Esophagus muscularis mucosa (tissue), 4 donors: ENCODE results near the gene DHX58. TPM values are rescaled to one million over a fixed set of nuclear protein-coding genes. Genes with fewer than 3 reads are reported as not detected.

ENCODE experiments used
- DNase-seq: peaks from one replicate; pipeline ENCODE4 v3.0.0-alpha.2; 2017; ENCODE audit errors: extremely low spot score
- H3K27ac ChIP-seq, 4 donors: fragments of 200-600 bp; sonication (generic); replicated peaks in 1 of 4; 1 replicate in 3 of 4; 2 replicates in 1 of 4; pipeline ENCODE4 v1.5.1; 2016 to 2019; ENCODE audit warnings: mild to moderate bottlenecking in 1 of 4
- H3K27me3 ChIP-seq, 4 donors: fragments of 200-600 bp; sonication (generic); one replicate each; pipeline versions ENCODE4 v1.5.1 to v1.6.0; 2016 to 2019
- H3K36me3 ChIP-seq, 4 donors: fragments of 200-600 bp; sonication (generic); one replicate each; pipeline ENCODE4 v1.5.1; 2016 to 2019
- H3K4me1 ChIP-seq, 4 donors: fragments of 200-600 bp; sonication (generic); one replicate each; pipeline ENCODE4 v1.5.1; 2016 to 2019
- H3K4me3 ChIP-seq, 4 donors: fragments of 200-600 bp; sonication (generic); 1 replicate in 2 of 4; 2 replicates in 2 of 4; pipeline ENCODE4 v1.5.1; 2016 to 2019; ENCODE audit warnings: mild to moderate bottlenecking in 4 of 4, moderate library complexity in 1 of 4
- H3K9me3 ChIP-seq, 4 donors: fragments of 200-600 bp; sonication (generic); 1 replicate in 3 of 4; 2 replicates in 1 of 4; pipeline ENCODE4 v1.5.1; 2016 to 2019
- CTCF ChIP-seq, 3 experiments: fragments of 200-600 bp in 2 of 3; fragments of 450-650 bp in 1 of 3; sonication (generic) in 2 of 3; IDR thresholded peaks; one replicate each; pipeline ENCODE4 v1.5.1; 2017 to 2019; ENCODE audit warnings: antibody characterized with exemption in 3 of 3, mild to moderate bottlenecking in 2 of 3, moderate library complexity in 1 of 3
- EP300 ChIP-seq: sonication (generic); formaldehyde crosslinking; IDR thresholded peaks from one replicate; pipeline ENCODE4 v1.6.1; 2017; ENCODE audit warnings: antibody characterized with exemption
- POLR2A ChIP-seq: fragments of 450-650 bp; IDR thresholded peaks from one replicate; pipeline ENCODE4 v1.6.1; 2017; ENCODE audit warnings: antibody characterized with exemption, moderate library complexity, mild to moderate bottlenecking, low read depth
- POLR2AphosphoS5 ChIP-seq, 2 donors: sonication (generic); formaldehyde crosslinking; IDR thresholded peaks; one replicate each; pipeline ENCODE4 v1.6.1; 2017; ENCODE audit warnings: antibody characterized with exemption in 2 of 2
- WGBS: methylation state at CpG from one replicate; pipeline ENCODE4 v1.1.5; 2018; 5-methylcytosine and 5-hydroxymethylcytosine counted together
- intact Hi-C: fragments of 100-400 bp; cut with DNase I; formaldehyde crosslinking; loops from one replicate; pipeline ENCODE4 v1.15.1; 2023
- total RNA-seq, 4 donors: library from RNA; depleted of rRNA; stranded (reverse); fragments of >200 nt; gene quantifications; one replicate each; pipeline versions ENCODE4 v1.1.0 to v1.2.1, GENCODE V29; 2016

DHX58 gene
- total RNA-seq, 4 donors from 2014 or later: 9.6 to 11.7 (median 11.3) TPM

DNA sequence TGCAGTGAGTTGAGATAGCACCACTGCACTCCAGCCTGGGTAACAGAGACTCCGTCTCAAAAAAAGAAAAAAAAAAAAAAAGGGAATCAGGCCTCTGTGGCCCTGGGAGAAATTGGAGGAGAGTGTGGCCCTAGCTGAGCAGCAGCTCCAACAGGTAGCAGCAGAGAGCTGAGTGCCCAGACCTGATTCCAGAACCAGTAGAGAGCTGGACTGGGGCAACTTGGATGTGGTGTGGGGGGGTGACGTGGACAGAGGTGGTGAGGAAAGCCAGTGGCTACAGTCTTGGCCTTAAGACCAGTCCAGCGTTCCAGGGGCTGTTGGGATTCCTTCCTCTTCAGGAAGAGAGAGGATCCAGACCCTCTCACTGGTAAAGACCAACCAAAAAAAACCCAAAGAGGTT is 11.7 kb upstream of the DHX58 start:
- TF ChIP-seq EP300 (no peak), POLR2AphosphoS5 (IDR thresholded peaks at IDR 0.05) (no peak), POLR2A (no peak), CTCF (IDR thresholded peaks at IDR 0.05) (no peak)
- H3K4me1 ChIP-seq: peaks cover 35 to 52% (median 41%) of the 10 kb centered on the region in 4 donors
- intact Hi-C loops: no loop called here
- 95% methylated on average over 3 of the region's 3 CpGs for WGBS
- no peaks in the 10 kb centered on the region for H3K9me3 ChIP-seq
- H3K4me3 ChIP-seq: no peak overlapping the region
- no peaks in the 10 kb centered on the region for H3K27me3 ChIP-seq
- no peak overlapping the region for H3K27ac ChIP-seq
- no peak for DNase-seq
- H3K36me3 ChIP-seq: peaks cover 44 to 50% (median 47%) of the 10 kb centered on the region in 4 donors

DNA sequence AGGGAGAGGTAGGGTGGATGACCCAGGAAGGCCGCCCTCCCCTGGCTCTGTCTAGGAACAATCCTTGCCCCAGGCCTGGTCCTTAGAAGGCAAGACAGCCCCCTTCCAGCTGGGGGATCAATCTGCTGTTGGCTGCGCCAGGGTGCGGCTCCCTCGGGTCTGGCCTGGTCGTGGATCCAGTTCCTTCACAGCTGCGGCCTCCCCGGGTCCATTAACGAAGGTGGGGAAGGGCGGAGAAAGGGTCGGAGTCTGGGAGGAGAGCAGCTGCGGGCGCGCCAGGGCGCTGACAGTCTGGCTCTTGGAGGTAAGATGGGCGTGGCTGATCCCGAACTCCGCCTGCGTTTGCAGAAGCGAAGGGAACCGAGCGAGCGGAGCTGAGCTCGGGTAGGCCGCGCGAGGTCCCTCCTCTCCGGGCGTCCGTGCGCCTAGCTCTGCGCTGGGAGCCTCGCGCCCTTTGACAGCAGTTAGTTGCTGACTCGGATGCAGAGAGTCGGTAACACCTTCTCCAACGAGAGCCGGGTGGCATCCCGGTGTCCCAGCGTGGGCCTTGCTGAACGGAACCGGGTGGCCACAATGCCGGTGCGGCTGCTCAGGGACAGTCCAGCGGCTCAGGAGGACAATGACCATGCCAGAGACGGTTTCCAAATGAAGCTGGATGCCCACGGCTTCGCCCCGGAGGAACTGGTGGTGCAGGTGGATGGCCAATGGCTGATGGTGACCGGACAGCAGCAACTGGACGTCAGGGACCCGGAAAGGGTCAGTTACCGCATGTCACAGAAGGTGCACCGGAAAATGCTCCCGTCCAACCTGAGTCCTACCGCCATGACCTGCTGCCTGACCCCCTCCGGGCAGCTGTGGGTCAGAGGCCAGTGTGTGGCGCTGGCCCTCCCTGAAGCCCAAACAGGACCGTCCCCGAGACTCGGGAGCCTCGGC is 10.1 kb upstream of the DHX58 start, which contains the start of gene HSPB9:
Gene HSPB9 (plus strand): TSS at position 434 of the 933 bp plus-strand sequence. CDS start 47 bp downstream, at position 481.
- H3K27me3 ChIP-seq: no peaks in the 10 kb centered on the region
- WGBS: 77% methylated on average over 24 of the region's 61 CpGs
- DNase-seq: no peak
- TF ChIP-seq POLR2AphosphoS5 (IDR thresholded peaks at IDR 0.05) (no peak), POLR2A (no peak), CTCF (IDR thresholded peaks at IDR 0.05) (no peak), EP300 (no peak)
- H3K36me3 ChIP-seq: peaks cover 28 to 50% (median 41%) of the 10 kb centered on the region in 4 donors
- H3K27ac ChIP-seq: peak within 1 kb of the TSS; percentile 15 to 53 (median 37)
- intact Hi-C loops: no loop called here
- peak within 1 kb of the TSS; percentile 35 to 83 (median 72) for H3K4me3 ChIP-seq
- peaks cover 23 to 42% (median 36%) of the 10 kb centered on the region in 4 donors for H3K4me1 ChIP-seq
- H3K9me3 ChIP-seq: no peaks in the 10 kb centered on the region

DNA sequence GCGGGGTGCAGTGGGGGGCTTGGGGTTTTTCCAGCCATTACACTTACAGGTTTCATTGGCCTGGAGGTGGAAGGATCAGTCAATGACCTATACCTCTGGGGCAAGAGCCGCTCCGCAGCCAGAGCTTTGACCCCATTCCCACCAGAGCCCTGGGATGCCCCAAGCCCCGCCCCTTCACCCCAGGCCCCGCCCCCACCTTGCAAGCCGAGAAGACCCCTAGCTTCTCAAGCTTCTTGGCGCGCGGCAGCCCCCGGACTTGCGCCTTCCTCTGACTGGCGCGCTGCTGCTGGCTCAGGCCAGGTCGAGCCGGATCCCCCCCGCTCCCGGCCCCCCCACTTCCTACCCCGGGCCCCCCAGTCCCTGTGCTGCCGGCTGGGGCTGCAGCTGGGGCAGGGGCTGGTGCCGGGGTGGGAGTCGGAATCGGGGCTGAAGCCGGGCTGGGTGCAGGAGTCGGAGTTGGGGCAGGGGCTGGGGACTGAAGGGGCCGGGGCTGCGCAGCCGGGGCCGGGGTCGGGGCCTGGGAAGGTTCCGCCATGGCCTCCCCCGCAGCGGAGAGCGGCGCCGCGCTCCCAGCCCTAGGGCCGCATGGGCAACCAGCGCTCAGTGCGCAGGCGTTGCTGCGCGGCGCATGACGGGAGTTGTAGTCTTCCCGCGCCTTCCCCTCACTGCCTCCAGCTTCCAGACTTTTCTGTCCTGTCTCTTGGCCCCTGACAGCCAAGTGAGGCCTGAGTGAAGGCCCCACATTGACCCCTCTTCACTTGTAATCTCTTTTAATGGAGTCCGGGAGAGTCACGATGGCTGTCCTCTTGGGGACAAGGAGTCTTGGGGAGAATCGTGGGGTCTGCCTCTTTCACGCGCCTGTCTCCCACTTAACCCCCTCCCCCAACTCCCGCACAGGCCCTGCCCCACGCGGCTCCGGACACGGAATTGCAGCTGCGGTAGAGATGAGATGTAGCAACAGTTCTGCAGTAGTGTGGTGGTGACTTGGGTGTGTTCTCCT is 8.6 kb upstream of the DHX58 start, which contains the start of gene KAT2A:
Gene KAT2A (minus strand): TSS at position 598 of the 1,000 bp plus-strand sequence. CDS start 63 bp downstream, at position 535.
- Histone ChIP-seq H3K4me1 (peaks cover 23 to 52% (median 41%) of the 10 kb centered on the region in 4 donors), H3K27me3 (no peaks in the 10 kb centered on the region), H3K9me3 (no peaks in the 10 kb centered on the region), H3K4me3 (peak within 1 kb of the TSS; percentile 68 to 89 (median 80)), H3K36me3 (peaks cover 12 to 47% (median 33%) of the 10 kb centered on the region in 4 donors), H3K27ac (peak within 1 kb of the TSS; percentile 52 to 63 (median 56))
- no peak for DNase-seq
- WGBS: 11% methylated on average over 26 of the region's 57 CpGs
- TF ChIP-seq EP300 (no peak), CTCF (IDR thresholded peaks at IDR 0.05) (no peak), POLR2A (no peak), POLR2AphosphoS5 (IDR thresholded peaks at IDR 0.05) (peak; percentile 84 to 92)
- intact Hi-C loops: no loop called here

- TF ChIP-seq POLR2A: no peak
- TF ChIP-seq POLR2AphosphoS5 (IDR thresholded peaks at IDR 0.05): no peak
- no peak for TF ChIP-seq CTCF (IDR thresholded peaks at IDR 0.05)
- TF ChIP-seq EP300: no peak
- H3K4me1 ChIP-seq: peaks cover 23 to 52% (median 41%) of the 10 kb centered on the region in 4 donors
- no peaks in the 10 kb centered on the region for H3K27me3 ChIP-seq
- H3K4me3 ChIP-seq: peak overlapping the region; percentile 68 to 89 (median 80)
- H3K36me3 ChIP-seq: peaks cover 4 to 47% (median 29%) of the 10 kb centered on the region in 4 donors
- intact Hi-C loops: no loop called here
- no peak for DNase-seq
- WGBS: 34% methylated on average over 4 of the region's 7 CpGs
- peak overlapping the region in 1 of 4 donors; percentile 52 for H3K27ac ChIP-seq
- no peaks in the 10 kb centered on the region for H3K9me3 ChIP-seq
These were observed 7.8 kb upstream of the DHX58 start for GRCh38 chr17:42120161-42120769.
